C4-2B (cell line): Measurements from ENCODE around the gene CD68.

Experiments
- CTCF ChIP-seq: fragments of 450-650 bp; conservative IDR thresholded peaks from 2 replicates; pipeline ENCODE4 v1.5.1; 2017; ENCODE audit warnings: mild to moderate bottlenecking
- ZFX ChIP-seq: fragments of 450-650 bp; IDR thresholded peaks from 2 replicates; pipeline ENCODE4 v1.6.1; 2017

- no peak for TF ChIP-seq CTCF
- peak; percentile 89; the same call in 1 of the 2 replicates for TF ChIP-seq ZFX
Observed at GRCh38 chr17:7627250-7628121, 48.0 kb downstream of the CD68 start, which contains the start of gene SAT2.
